Parathyroid adenoma (tissue), 2 donors: ENCODE results near the gene NPAS2.

ENCODE experiments used
- H2AFZ ChIP-seq: fragments of 300-600 bp; sonication (generic); one replicate; pipeline ENCODE4 v1.7.0; 2017; ENCODE audit warnings: antibody characterized with exemption, mild to moderate bottlenecking
- H3K27ac ChIP-seq: fragments of 300-600 bp; sonication (generic); one replicate; pipeline ENCODE4 v1.7.0; 2017
- H3K27me3 ChIP-seq: fragments of 300-600 bp; sonication (generic); one replicate; pipeline ENCODE4 v1.7.0; 2017; ENCODE audit warnings: low read length; ENCODE audit not compliant: control insufficient read depth, insufficient read depth
- H3K36me3 ChIP-seq: fragments of 300-600 bp; sonication (generic); one replicate; pipeline ENCODE4 v1.7.0; 2017; ENCODE audit warnings: low read length; ENCODE audit not compliant: control insufficient read depth, insufficient read depth
- H3K4me1 ChIP-seq: fragments of 300-600 bp; sonication (generic); one replicate; pipeline ENCODE4 v1.7.0; 2017; ENCODE audit warnings: control low read depth
- H3K4me2 ChIP-seq: fragments of 300-600 bp; sonication (generic); one replicate; pipeline ENCODE4 v1.7.0; 2017; ENCODE audit warnings: low read length
- H3K4me3 ChIP-seq: fragments of 300-600 bp; sonication (generic); one replicate; pipeline ENCODE4 v1.7.0; 2017; ENCODE audit warnings: low read depth, low read length
- H3K79me2 ChIP-seq: fragments of 300-600 bp; sonication (generic); one replicate; pipeline ENCODE4 v1.7.0; 2017; ENCODE audit warnings: control low read depth
- H3K9ac ChIP-seq: fragments of 300-600 bp; sonication (generic); one replicate; pipeline ENCODE4 v1.7.0; 2017; ENCODE audit warnings: mild to moderate bottlenecking
- H3K9me3 ChIP-seq: fragments of 300-600 bp; sonication (generic); one replicate; pipeline ENCODE4 v1.7.0; 2017; ENCODE audit warnings: low read length; ENCODE audit not compliant: control insufficient read depth
- CTCF ChIP-seq: fragments of 300-600 bp; sonication (generic); IDR thresholded peaks from one replicate; pipeline ENCODE4 v1.7.0; 2017; ENCODE audit warnings: antibody characterized with exemption, mild to moderate bottlenecking
- donor health status: primary hyperparathyroidism.

Gene NPAS2

DNA sequence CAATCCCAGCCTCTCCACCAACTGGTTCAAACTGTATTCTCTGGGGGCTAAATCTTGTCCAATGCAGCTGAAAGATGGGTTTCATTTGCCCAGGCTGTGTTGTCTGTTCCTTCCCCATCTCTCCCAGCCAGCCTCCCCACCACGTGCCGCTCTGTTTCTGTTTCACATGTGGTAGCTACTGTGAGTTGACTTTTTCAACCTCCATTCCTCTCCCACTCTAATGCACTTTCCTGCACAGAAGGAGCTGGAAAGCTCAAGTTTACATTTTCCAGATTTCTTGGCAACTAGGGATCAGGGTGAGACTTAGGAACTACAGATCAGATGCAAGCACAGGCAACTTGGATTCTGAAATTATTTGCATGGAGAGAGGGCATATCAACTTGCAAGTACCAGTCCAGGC is 19.0 kb upstream of the NPAS2 start:
- no peak overlapping the region for H2AFZ ChIP-seq
- no peaks in the 10 kb centered on the region for H3K4me1 ChIP-seq
- H3K9ac ChIP-seq = no peak overlapping the region
- H3K36me3 ChIP-seq = no peaks in the 10 kb centered on the region
- no peaks in the 10 kb centered on the region for H3K9me3 ChIP-seq
- H3K27ac ChIP-seq = no peak overlapping the region
- H3K4me2 ChIP-seq = no peak overlapping the region
- no peaks in the 10 kb centered on the region for H3K79me2 ChIP-seq
- no peak for TF ChIP-seq CTCF
- no peaks in the 10 kb centered on the region for H3K27me3 ChIP-seq
- H3K4me3 ChIP-seq = no peak overlapping the region

DNA sequence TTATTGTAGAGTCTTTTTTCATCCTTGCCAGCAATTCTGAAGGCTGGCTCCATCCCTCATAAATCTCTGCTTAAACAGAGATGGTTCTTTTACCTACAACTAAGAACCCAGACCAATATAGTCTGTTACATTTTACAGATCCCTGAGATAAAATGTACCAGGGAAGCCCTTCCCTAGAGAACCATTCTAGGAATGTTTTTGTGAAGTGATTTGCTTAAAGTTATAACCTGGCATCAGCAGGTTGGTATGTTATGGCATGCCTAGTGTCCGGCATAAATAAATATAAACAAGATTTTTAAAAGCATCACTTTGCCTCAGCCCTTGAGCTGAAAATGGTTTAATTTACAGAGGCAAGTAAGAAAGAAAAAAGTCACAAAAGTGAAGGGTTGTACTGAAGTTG is 18.5 kb upstream of the NPAS2 start:
- H3K36me3 ChIP-seq = no peaks in the 10 kb centered on the region
- no peak overlapping the region for H3K4me2 ChIP-seq
- H3K9me3 ChIP-seq = no peaks in the 10 kb centered on the region
- no peak overlapping the region for H3K9ac ChIP-seq
- no peaks in the 10 kb centered on the region for H3K4me1 ChIP-seq
- H3K4me3 ChIP-seq = no peak overlapping the region
- H3K27ac ChIP-seq = no peak overlapping the region
- no peak overlapping the region for H2AFZ ChIP-seq
- H3K27me3 ChIP-seq = no peaks in the 10 kb centered on the region
- no peak for TF ChIP-seq CTCF
- H3K79me2 ChIP-seq = no peaks in the 10 kb centered on the region

- H3K4me2 ChIP-seq = no peak overlapping the region
- no peaks in the 10 kb centered on the region for H3K27me3 ChIP-seq
- H3K9ac ChIP-seq = no peak overlapping the region
- no peak for TF ChIP-seq CTCF
- no peak overlapping the region for H3K27ac ChIP-seq
- no peaks in the 10 kb centered on the region for H3K36me3 ChIP-seq
- H3K9me3 ChIP-seq = no peaks in the 10 kb centered on the region
- H3K4me1 ChIP-seq = no peaks in the 10 kb centered on the region
- H3K79me2 ChIP-seq = no peaks in the 10 kb centered on the region
- no peak overlapping the region for H3K4me3 ChIP-seq
- no peak overlapping the region for H2AFZ ChIP-seq
Observed at GRCh38 chr2:100802066-100802465, 17.9 kb upstream of the NPAS2 start.

GRCh38 chr2:100803334-100803733 is 16.6 kb upstream of the NPAS2 start:
- no peaks in the 10 kb centered on the region for H3K9me3 ChIP-seq
- H3K79me2 ChIP-seq = no peaks in the 10 kb centered on the region
- H3K4me2 ChIP-seq = no peak overlapping the region
- H2AFZ ChIP-seq = no peak overlapping the region
- TF ChIP-seq CTCF = no peak
- H3K4me3 ChIP-seq = no peak overlapping the region
- no peak overlapping the region for H3K9ac ChIP-seq
- no peaks in the 10 kb centered on the region for H3K27me3 ChIP-seq
- H3K4me1 ChIP-seq = no peaks in the 10 kb centered on the region
- no peaks in the 10 kb centered on the region for H3K36me3 ChIP-seq
- H3K27ac ChIP-seq = no peak overlapping the region

DNA sequence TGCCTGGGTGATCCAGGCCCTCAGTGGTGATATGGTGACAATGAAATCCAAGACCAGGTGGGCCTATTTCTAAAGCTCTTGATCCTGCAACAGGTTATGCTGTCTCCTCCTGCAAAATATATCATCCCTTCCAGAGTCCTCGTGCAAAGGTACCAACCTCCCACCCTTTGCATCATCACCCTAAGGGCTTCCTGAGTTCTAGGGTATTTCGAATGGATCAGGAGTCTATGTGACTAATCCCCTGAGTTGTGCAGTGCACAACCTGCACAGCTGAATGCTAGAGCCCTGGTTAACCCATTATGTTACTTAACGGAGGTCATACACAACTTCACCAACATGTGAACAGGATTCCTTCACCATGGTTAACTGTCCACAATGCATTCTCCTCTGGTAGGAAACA is 13.4 kb upstream of the NPAS2 start:
- H2AFZ ChIP-seq = no peak overlapping the region
- H3K27me3 ChIP-seq = no peaks in the 10 kb centered on the region
- no peak overlapping the region for H3K4me3 ChIP-seq
- H3K79me2 ChIP-seq = no peaks in the 10 kb centered on the region
- no peak overlapping the region for H3K27ac ChIP-seq
- H3K4me2 ChIP-seq = no peak overlapping the region
- no peak for TF ChIP-seq CTCF
- H3K9me3 ChIP-seq = no peaks in the 10 kb centered on the region
- no peaks in the 10 kb centered on the region for H3K4me1 ChIP-seq
- H3K9ac ChIP-seq = no peak overlapping the region
- H3K36me3 ChIP-seq = no peaks in the 10 kb centered on the region
